A549 (cell line): Measurements from ENCODE around the gene LZTFL1. TPM values are rescaled to one million over a fixed set of nuclear protein-coding genes. Genes with fewer than 3 reads are reported as not detected.

Experiments used
- ATAC-seq, 2 experiments: fragments of 200-7000 bp in 1 of 2; fragments of >200 bp in 1 of 2; cut with Nextera tagmentation in 1 of 2; cut with Tn5 transposase in 1 of 2; 3 replicates each; pipeline versions ENCODE4 v1.8.0 to v1.9.1; 2018 to 2020; ENCODE audit warnings: mild to moderate bottlenecking in 1 of 2, moderate library complexity in 1 of 2
- CTCF ChIA-PET: fragments of 300-600 bp; sonication (Branson Sonifier 250); formaldehyde crosslinking; extraction: SDS; loops from one replicate; lab custom pipeline; 2021; ENCODE audit warnings: antibody characterized with exemption, inconsistent platforms; lab: Yijun Ruan, JAX
- POLR2A ChIA-PET: fragments of 350-600 bp; formaldehyde crosslinking; extraction: SDS; loops from one replicate; lab custom pipeline; 2021; ENCODE audit warnings: antibody characterized with exemption, inconsistent platforms; lab: Yijun Ruan, JAX
- DNase-seq, 2 experiments: peaks; one replicate each; pipeline versions ENCODE4 v3.0.0 to v3.0.0-alpha.2; 2011 to 2016; ENCODE audit warnings: low read depth in 1 of 2, low spot score in 1 of 2
- FAIRE-seq: peaks from 2 replicates; lab custom pipeline; 2011; peaks lifted over from hg19 to GRCh38; lab: Jason Lieb, UNC
- H3K27ac ChIP-seq, 2 experiments: fragments of >200 bp; sonication (Bioruptor Twin); formaldehyde crosslinking; 3 replicates each; pipeline ENCODE4 v1.5.1; 2016 to 2017
- H3K4me1 ChIP-seq: fragments of >200 bp; sonication (Bioruptor Twin); formaldehyde crosslinking; 3 replicates; pipeline ENCODE4 v1.6.1; 2016
- H3K4me2 ChIP-seq: fragments of >200 bp; sonication (Bioruptor Twin); formaldehyde crosslinking; 3 replicates; pipeline ENCODE4 v1.6.1; 2016
- H3K4me3 ChIP-seq: fragments of >200 bp; sonication (Bioruptor Twin); formaldehyde crosslinking; 3 replicates; pipeline ENCODE4 v1.5.1; 2016
- H3K9me3 ChIP-seq: fragments of >200 bp; sonication (Bioruptor Twin); formaldehyde crosslinking; 3 replicates; pipeline ENCODE4 v1.6.1; 2016
- BCL3 ChIP-seq: fragments of >200 bp; sonication (Bioruptor Twin); formaldehyde crosslinking; IDR thresholded peaks from 3 replicates; pipeline ENCODE4 v1.6.1; 2016
- CTCF ChIP-seq: fragments of >200 bp; sonication (Bioruptor Twin); formaldehyde crosslinking; IDR thresholded peaks from 3 replicates; pipeline ENCODE4 v1.5.1; 2016
- ESRRA ChIP-seq: fragments of 150-350 bp; IDR thresholded peaks from 2 replicates; pipeline ENCODE4 v1.6.1; 2014; ENCODE audit warnings: mild to moderate bottlenecking, low read length, borderline replicate concordance
- FOSL2 ChIP-seq, 2 experiments: fragments of 450-650 bp in 1 of 2; fragments of >200 bp in 1 of 2; sonication (Bioruptor Twin) in 1 of 2; formaldehyde crosslinking; IDR thresholded peaks; 2 replicates each; pipeline versions ENCODE4 v1.5.0 to v1.6.1; 2016 to 2020; ENCODE audit warnings: mild to moderate bottlenecking in 1 of 2, moderate library complexity in 1 of 2
- FOXS1 ChIP-seq: fragments of 250-450 bp; sonication (Bioruptor Pico); IDR thresholded peaks from 2 replicates; pipeline ENCODE4 v1.5.0; 2020; ENCODE audit warnings: mild to moderate bottlenecking, moderate library complexity
- HMGXB4 ChIP-seq: fragments of 250-450 bp; sonication (Bioruptor Pico); IDR thresholded peaks from 2 replicates; pipeline ENCODE4 v1.5.0; 2021; ENCODE audit warnings: mild to moderate bottlenecking, moderate library complexity, borderline replicate concordance
- HOXB13 ChIP-seq: fragments of 250-450 bp; sonication (Bioruptor Pico); IDR thresholded peaks from 2 replicates; pipeline ENCODE4 v1.5.0; 2020; ENCODE audit warnings: low read depth, mild to moderate bottlenecking, moderate library complexity
- HOXB5 ChIP-seq: fragments of 250-450 bp; sonication (Bioruptor Pico); IDR thresholded peaks from 2 replicates; pipeline ENCODE4 v1.5.0; 2020; ENCODE audit warnings: mild to moderate bottlenecking, moderate library complexity
- KDM1A ChIP-seq: fragments of 200-600 bp; sonication (generic); IDR thresholded peaks from 2 replicates; pipeline ENCODE4 v1.6.1; 2016; ENCODE audit warnings: low read depth, mild to moderate bottlenecking
- KDM5A ChIP-seq: fragments of 200-600 bp; sonication (generic); IDR thresholded peaks from 2 replicates; pipeline ENCODE4 v1.6.1; 2016; ENCODE audit warnings: antibody characterized with exemption, mild to moderate bottlenecking
- MAFK ChIP-seq: fragments of 450-650 bp; IDR thresholded peaks from 2 replicates; pipeline ENCODE4 v1.6.1; 2014; ENCODE audit not compliant: partially characterized antibody
- MAX ChIP-seq: IDR thresholded peaks from 2 replicates; pipeline ENCODE4 v1.6.1; 2012
- MYC ChIP-seq: IDR thresholded peaks from 2 replicates; pipeline ENCODE4 v1.6.1; 2012; ENCODE audit warnings: mild to moderate bottlenecking, inconsistent platforms, low read length, improper control_type of control experiment, borderline replicate concordance
- PHF8 ChIP-seq: fragments of 200-600 bp; sonication (generic); IDR thresholded peaks from 2 replicates; pipeline ENCODE4 v1.6.1; 2016; ENCODE audit warnings: low read depth, mild to moderate bottlenecking, antibody characterized with exemption, moderate library complexity, borderline replicate concordance
- POLR2A ChIP-seq: IDR thresholded peaks from 2 replicates; pipeline ENCODE4 v1.6.1; 2012; ENCODE audit warnings: mild to moderate bottlenecking, low read length
- RAD21 ChIP-seq, 2 experiments: fragments of >200 bp in 1 of 2; sonication (Bioruptor Twin) in 1 of 2; formaldehyde crosslinking in 1 of 2; IDR thresholded peaks in 1 of 2; conservative IDR thresholded peaks in 1 of 2; 2 replicates in 1 of 2; 3 replicates in 1 of 2; pipeline ENCODE4 v1.6.1; 2012 to 2018; ENCODE audit warnings: inconsistent platforms in 1 of 2
- RCOR1 ChIP-seq: fragments of 150-350 bp; IDR thresholded peaks from 2 replicates; pipeline ENCODE4 v1.6.1; 2014; ENCODE audit warnings: antibody characterized with exemption, low read length, low read depth
- RNF2 ChIP-seq: fragments of 200-600 bp; sonication (generic); IDR thresholded peaks from 2 replicates; pipeline ENCODE4 v1.6.1; 2016; ENCODE audit warnings: low read depth, mild to moderate bottlenecking, antibody characterized with exemption, moderate library complexity, borderline replicate concordance
- TFCP2L1 ChIP-seq: fragments of 250-450 bp; sonication (Bioruptor Pico); IDR thresholded peaks from 2 replicates; pipeline ENCODE4 v1.5.0; 2021; ENCODE audit warnings: mild to moderate bottlenecking
- ZC3H11A ChIP-seq: fragments of 450-650 bp; IDR thresholded peaks from 2 replicates; pipeline ENCODE4 v1.6.1; 2014; ENCODE audit warnings: antibody characterized with exemption, mild to moderate bottlenecking
- ZFP36 ChIP-seq: fragments of 450-650 bp; IDR thresholded peaks from 2 replicates; pipeline ENCODE4 v1.6.1; 2014; ENCODE audit warnings: borderline replicate concordance; ENCODE audit not compliant: partially characterized antibody
- ZSCAN20 ChIP-seq: fragments of 250-450 bp; sonication (Bioruptor Pico); IDR thresholded peaks from 2 replicates; pipeline ENCODE4 v1.8.0; 2022; ENCODE audit warnings: mild to moderate bottlenecking, moderate library complexity
- WGBS: methylation state at CpG from one replicate; pipeline ENCODE4 v1.1.6; 2017; ENCODE audit errors: missing lambda C conversion rate; 5-methylcytosine and 5-hydroxymethylcytosine counted together
- polyA plus RNA-seq, 4 experiments: library from polyadenylated mRNA; depleted of rRNA in 3 of 4; stranded (reverse); fragments of >200 nt; fragmentation: RNase III in 1 of 4; extraction: RNeasy Plus Mini Kit Qiagen cat#74134 plus additional on column Dnase treatment in 1 of 4; gene quantifications; 2 replicates in 3 of 4; 3 replicates in 1 of 4; pipeline ENCODE4 v1.2.3, GENCODE V29; 2011 to 2017

LZTFL1 gene
- polyA plus RNA-seq, 2 of the 4 experiments (the other 2 are of a cell fraction), result 10.8 to 25.0 TPM

- no peak for TF ChIP-seq RNF2
- TF ChIP-seq HOXB13 (CRISPR knock-in tag), result no peak
Observed at GRCh38 chr3:45887285-45887684, 45.4 kb upstream of the LZTFL1 start (continued).

- FAIRE-seq (no peak), ATAC-seq (no peak)
- no peak within 1 kb of the TSS for H3K4me2 ChIP-seq
- POLR2A ChIA-PET, result no interaction called here
- 65% methylated on average over 9 of the region's 9 CpGs for WGBS
- H3K4me3 ChIP-seq, result no peak within 1 kb of the TSS
- no peaks in the 10 kb centered on the region for H3K9me3 ChIP-seq
- TF ChIP-seq POLR2A (0 out of 2 replicates have a peak, but pooled peaks have one; percentile 8), MAX (no peak)
- TF ChIP-seq, all 56 proteins: peak for 1
- no peaks in the 10 kb centered on the region for H3K4me1 ChIP-seq
- CTCF ChIA-PET, result interaction anchor here (0.6 to 1.3 kb wide), 2 partner anchors 43 to 630 kb away, joined by 3 to 5 read pairs; no protein-coding TSS in a partner anchor
- no peak within 1 kb of the TSS for H3K27ac ChIP-seq
- no peak for DNase-seq
Observed at GRCh38 chr3:45885979-45886705, 44.2 kb upstream of the LZTFL1 start, which contains the start of gene CCR9. CCR9 (plus strand) TSS chr3:45886543; CDS start chr3:45894934, 8,391 bp downstream.

- 66% methylated on average over 23 of the region's 23 CpGs for WGBS
- no peak for DNase-seq
- H3K4me2 ChIP-seq, result no peak overlapping the region
- H3K4me3 ChIP-seq, result no peak overlapping the region
- CTCF ChIA-PET, result interaction anchor here (1.3 kb wide), 1 partner anchor 45 kb away, joined by 3 read pairs; no protein-coding TSS in a partner anchor
- TF ChIP-seq RCOR1 (no peak), ZC3H11A (no peak), ZFP36 (no peak), BCL3 (no peak), PHF8 (no peak), FOSL2 (IDR thresholded peaks at IDR 0.05) (no peak), FOSL2 (CRISPR knock-in tag; IDR thresholded peaks at IDR 0.05) (no peak), HMGXB4 (CRISPR knock-in tag) (no peak), ZSCAN20 (CRISPR knock-in tag) (no peak), POLR2A (no peak), ESRRA (no peak), RAD21 (conservative IDR thresholded peaks at IDR 0.05 in 1 of 2, IDR thresholded peaks at IDR 0.05 in 1 of 2) (no peak), MAFK (no peak), FOXS1 (CRISPR knock-in tag) (no peak), KDM5A (no peak), TFCP2L1 (CRISPR knock-in tag) (no peak), MYC (no peak), HOXB5 (CRISPR knock-in tag) (no peak), CTCF (no peak), KDM1A (no peak)
- no peak overlapping the region for H3K27ac ChIP-seq
- POLR2A ChIA-PET, result no interaction called here
- H3K4me1 ChIP-seq, result no peaks in the 10 kb centered on the region
- no peaks in the 10 kb centered on the region for H3K9me3 ChIP-seq
- no peak for FAIRE-seq
- no peak for ATAC-seq
Observed at GRCh38 chr3:45884368-45885201, 42.7 kb upstream of the LZTFL1 start.
